HepG2 (cell line): ENCODE measurements around the gene CES2. TPM values are rescaled to one million over a fixed set of nuclear protein-coding genes. Genes with fewer than 3 reads are reported as not detected.
A peak's percentile ranks its signal among the peaks of the same experiment; 100 is the strongest.

Source experiments
- ATF2 ChIP-seq: sonication (generic); formaldehyde crosslinking; IDR thresholded peaks from 2 replicates; pipeline ENCODE4 v1.4.0; 2020; ENCODE audit warnings: missing genetic modification reagents
- CBFB ChIP-seq: sonication (generic); formaldehyde crosslinking; IDR thresholded peaks from 2 replicates; pipeline ENCODE4 v1.4.0; 2020; ENCODE audit warnings: missing genetic modification reagents
- CSRNP1 ChIP-seq: sonication (generic); formaldehyde crosslinking; IDR thresholded peaks from 2 replicates; pipeline ENCODE4 v1.8.1; 2023; ENCODE audit warnings: mild to moderate bottlenecking, missing genetic modification reagents
- CTCF ChIP-seq: sonication (generic); formaldehyde crosslinking; IDR thresholded peaks from 2 replicates; pipeline ENCODE4 v1.5.0; 2020; ENCODE audit warnings: mild to moderate bottlenecking, missing genetic modification reagents, moderate library complexity
- DNMT1 ChIP-seq: sonication (generic); formaldehyde crosslinking; IDR thresholded peaks from 2 replicates; pipeline ENCODE4 v1.5.1; 2020; ENCODE audit warnings: mild to moderate bottlenecking, missing genetic modification reagents
- HNF1B ChIP-seq: sonication (generic); formaldehyde crosslinking; IDR thresholded peaks from 2 replicates; pipeline ENCODE4 v1.5.1; 2020; ENCODE audit warnings: mild to moderate bottlenecking, moderate library complexity, missing genetic modification reagents
- IKZF4 ChIP-seq: sonication (generic); formaldehyde crosslinking; IDR thresholded peaks from 2 replicates; pipeline ENCODE4 v1.5.1; 2020; ENCODE audit warnings: borderline replicate concordance, mild to moderate bottlenecking, low read depth, missing genetic modification reagents; ENCODE audit errors: not compliant biosample characterization
- KDM3A ChIP-seq: IDR thresholded peaks from 2 replicates; pipeline ENCODE4 v1.6.1; 2018; ENCODE audit warnings: low read depth, missing compliant biosample characterization
- KMT2A ChIP-seq: sonication (generic); formaldehyde crosslinking; IDR thresholded peaks from 2 replicates; pipeline ENCODE4 v1.4.0; 2020; ENCODE audit warnings: missing genetic modification reagents
- MIER2 ChIP-seq: IDR thresholded peaks from 2 replicates; pipeline ENCODE4 v1.6.1; 2016; ENCODE audit warnings: missing biosample characterization, missing genetic modification reagents
- REXO4 ChIP-seq: sonication (generic); formaldehyde crosslinking; IDR thresholded peaks from 2 replicates; pipeline ENCODE4 v1.8.0; 2022; ENCODE audit warnings: missing genetic modification reagents, mild to moderate bottlenecking, borderline replicate concordance
- SNRNP70 ChIP-seq: fragments of 200-400 bp; formaldehyde crosslinking; IDR thresholded peaks from 2 replicates; pipeline ENCODE4 v1.6.1; 2017; ENCODE audit warnings: mild to moderate bottlenecking, low read depth, low read length, moderate library complexity
- THAP9 ChIP-seq: sonication (generic); formaldehyde crosslinking; IDR thresholded peaks from 2 replicates; pipeline ENCODE4; 2020; ENCODE audit warnings: missing genetic modification reagents, mild to moderate bottlenecking, borderline replicate concordance
- XRCC5 ChIP-seq: fragments of 200-400 bp; formaldehyde crosslinking; optimal IDR thresholded peaks from 2 replicates; pipeline ENCODE3; 2017; ENCODE audit warnings: mild to moderate bottlenecking, low read length
- ZMYM4 ChIP-seq: sonication (generic); formaldehyde crosslinking; IDR thresholded peaks from 2 replicates; pipeline ENCODE4 v1.8.1; 2023; ENCODE audit warnings: mild to moderate bottlenecking, missing genetic modification reagents
- ZNF138 ChIP-seq: sonication (generic); formaldehyde crosslinking; IDR thresholded peaks from 2 replicates; pipeline ENCODE4 v1.5.0; 2020; ENCODE audit warnings: mild to moderate bottlenecking, low read depth, missing genetic modification reagents
- ZNF292 ChIP-seq: sonication (generic); formaldehyde crosslinking; IDR thresholded peaks from 2 replicates; pipeline ENCODE4 v1.8.1; 2022; ENCODE audit warnings: mild to moderate bottlenecking, low read depth, missing genetic modification reagents, borderline replicate concordance
- ZNF33B ChIP-seq: sonication (generic); formaldehyde crosslinking; IDR thresholded peaks from 2 replicates; pipeline ENCODE4 v1.5.1; 2020; ENCODE audit warnings: mild to moderate bottlenecking, missing genetic modification reagents
- ZNF788 ChIP-seq: sonication (generic); formaldehyde crosslinking; IDR thresholded peaks from 2 replicates; pipeline ENCODE4 v1.5.0; 2020; ENCODE audit warnings: mild to moderate bottlenecking, missing genetic modification reagents, borderline replicate concordance
- polyA plus RNA-seq, 8 experiments: library from polyadenylated mRNA; depleted of rRNA in 3 of 8; stranded (reverse) in 7 of 8; unstranded in 1 of 8; fragments of >200 nt; fragmentation: Illumina TruSeq in 4 of 8; extraction: Trizol in 4 of 8; gene quantifications; 2 replicates each; pipeline versions ENCODE4 v1.2.1 to v1.2.3, GENCODE V29; 2011 to 2016; ENCODE audit warnings: low read depth in 4 of 8, missing spikeins in 1 of 8, mixed read lengths in 1 of 8; ENCODE audit not compliant: insufficient read depth in 1 of 8
- total RNA-seq, 5 experiments: library from RNA; depleted of rRNA; stranded (reverse); fragments of >200 nt; fragmentation: Illumina TruSeq; extraction: Trizol; gene quantifications; 2 replicates each; pipeline ENCODE4 v1.2.3, GENCODE V29; 2016; ENCODE audit warnings: low read depth in 1 of 5

CES2 gene
- total and polyA plus RNA-seq, 2 of the 13 experiments (the other 11 are each of a cell fraction or from before 2014, with no cell fraction given) = 50.6 to 63.8 TPM

GRCh38 chr16:66918803-66919568, 16.3 kb upstream of the CES2 start, which contains the start of gene CDH16 (continued):
- TF ChIP-seq CSRNP1 = no peak
- 0 out of 2 replicates have a peak, but pooled peaks have one; percentile 15 for TF ChIP-seq ZNF788 (CRISPR knock-in tag)
- TF ChIP-seq ATF2 = 0 out of 2 replicates have a peak, but pooled peaks have one; percentile 27
- TF ChIP-seq ZMYM4 (CRISPR knock-in tag) = peak; percentile 54; the same call in 1 of the 2 replicates
- no peak for TF ChIP-seq ZNF33B
- TF ChIP-seq XRCC5 = no peak
- no peak for TF ChIP-seq CBFB (CRISPR knock-in tag)
- TF ChIP-seq KDM3A (CRISPR knock-in tag) = peak; percentile 23; the same call in 1 of the 2 replicates
- no peak for TF ChIP-seq IKZF4
- TF ChIP-seq SNRNP70 = no peak
- no peak for TF ChIP-seq REXO4 (CRISPR knock-in tag)
- no peak for TF ChIP-seq DNMT1
- 0 out of 2 replicates have a peak, but pooled peaks have one; percentile 8 for TF ChIP-seq CTCF (CRISPR knock-in tag)
- 0 out of 2 replicates have a peak, but pooled peaks have one; percentile 1 for TF ChIP-seq KMT2A (CRISPR knock-in tag)
- TF ChIP-seq HNF1B (CRISPR knock-in tag) = 0 out of 2 replicates have a peak, but pooled peaks have one; percentile 18
- no peak for TF ChIP-seq ZNF138
- TF ChIP-seq MIER2 (CRISPR knock-in tag) = no peak
- 0 out of 2 replicates have a peak, but pooled peaks have one; percentile 29 for TF ChIP-seq ZNF292
- no peak for TF ChIP-seq THAP9
